GM19193 (cell line): ENCODE data around the gene GGA3.

Source experiments
- POLR2A ChIP-seq: IDR thresholded peaks from 4 replicates; pipeline ENCODE4 v1.6.1; 2011; ENCODE audit not compliant: insufficient read depth, insufficient read length; ENCODE audit errors: extremely low read depth

Gene GGA3

GRCh38 chr17:75261336-75262111, at the start of gene GGA3, which contains the start of gene MRPS7:
Gene GGA3, minus strand, starts transcription at chr17:75261606. Its CDS starts 19 bp downstream, at chr17:75261587.
Gene MRPS7, plus strand, starts transcription at chr17:75261879. Its CDS starts 22 bp downstream, at chr17:75261901.
- peak; percentile 84 for TF ChIP-seq POLR2A

- no peak for TF ChIP-seq POLR2A
These were observed 47.6 kb upstream of the GGA3 start for GRCh38 chr17:75308732-75309629.

GRCh38 chr17:75307957-75308731, 46.7 kb upstream of the GGA3 start:
- TF ChIP-seq POLR2A: no peak

- no peak for TF ChIP-seq POLR2A
These were observed 40.2 kb upstream of the GGA3 start for GRCh38 chr17:75301502-75302206.

GRCh38 chr17:75301049-75301448, 39.6 kb upstream of the GGA3 start:
- TF ChIP-seq POLR2A: no peak

GRCh38 chr17:75300280-75300679, 38.9 kb upstream of the GGA3 start:
- no peak for TF ChIP-seq POLR2A

GRCh38 chr17:75295201-75296158, 34.1 kb upstream of the GGA3 start:
- TF ChIP-seq POLR2A: peak; percentile 59

- TF ChIP-seq POLR2A: no peak
These were observed 28.5 kb upstream of the GGA3 start for GRCh38 chr17:75289832-75290337.

- TF ChIP-seq POLR2A: peak; percentile 94
These were observed 27.9 kb upstream of the GGA3 start, which contains the start of gene SLC25A19 for GRCh38 chr17:75289115-75289831. Gene SLC25A19, minus strand, starts transcription at chr17:75289433. Its CDS starts 2,669 bp downstream, at chr17:75286764.

- no peak for TF ChIP-seq POLR2A
These were observed 27.3 kb upstream of the GGA3 start for GRCh38 chr17:75288770-75289114.

- no peak for TF ChIP-seq POLR2A
These were observed 27.0 kb upstream of the GGA3 start for GRCh38 chr17:75288359-75288758.

GRCh38 chr17:75287221-75287620, 25.8 kb upstream of the GGA3 start:
- TF ChIP-seq POLR2A: no peak
